K562 (cell line): ENCODE data around the gene COL4A1. TPM values are rescaled to one million over a fixed set of nuclear protein-coding genes. Genes with fewer than 3 reads are reported as not detected.

Experiments
- ATAC-seq: fragments of 200-7000 bp; cut with Tn5 transposase; 3 replicates; pipeline ENCODE4 v1.9.1; 2020; ENCODE audit warnings: moderate library complexity
- BruUV-seq: library from RNA; stranded (reverse); fragments of 400-500 nt; replicated peaks from 2 replicates; lab custom pipeline; 2021; lab: Mats Ljungman, UMichigan
- CTCF ChIA-PET: fragments of 300-600 bp; formaldehyde crosslinking; extraction: SDS; loops from one replicate; lab custom pipeline; 2021; ENCODE audit warnings: low intra/inter-chr PET ratio; lab: Yijun Ruan, JAX
- POLR2A ChIA-PET: fragments of 300-600, 350-650 bp; sonication (Branson Sonifier 250); formaldehyde crosslinking; extraction: SDS; loops from one replicate; lab custom pipeline; 2021; ENCODE audit warnings: antibody characterized with exemption, inconsistent platforms; lab: Yijun Ruan, JAX
- DNase-seq, 4 experiments: peaks; one replicate each; pipeline versions ENCODE4 v3.0.0 to v3.0.0-alpha.2; 2011 to 2018; ENCODE audit warnings: low spot score in 3 of 4, mixed read lengths in 3 of 4; ENCODE audit errors: extremely low read depth in 1 of 4
- FAIRE-seq: peaks from 2 replicates; lab custom pipeline; 2011; peaks lifted over from hg19 to GRCh38; lab: Jason Lieb, UNC
- H2AFZ ChIP-seq: 2 replicates; pipeline ENCODE4 v1.6.0; 2011; ENCODE audit warnings: low read depth, low read length, control low read depth, inconsistent platforms
- H3K27ac ChIP-seq: fragments of 200-600 bp; 3 replicates; pipeline ENCODE4 v1.8.0; 2011; ENCODE audit warnings: low read depth, mild to moderate bottlenecking, control low read depth, inconsistent platforms, low read length, moderate library complexity, mixed read lengths; ENCODE audit errors: extremely low read depth
- H3K27me3 ChIP-seq, 2 experiments: fragments of 300-600 bp in 1 of 2; 2 replicates in 1 of 2; 3 replicates in 1 of 2; pipeline versions ENCODE4 v1.6.0 to v1.8.0; 2011; ENCODE audit warnings: inconsistent platforms in 2 of 2, low read length in 2 of 2, mild to moderate bottlenecking in 1 of 2, mixed read lengths in 1 of 2, moderate library complexity in 1 of 2; ENCODE audit not compliant: control insufficient read depth in 2 of 2, insufficient read depth in 2 of 2
- H3K36me3 ChIP-seq: fragments of 300-600 bp; 3 replicates; pipeline ENCODE4 v1.8.0; 2011; ENCODE audit warnings: mild to moderate bottlenecking, low read length, inconsistent platforms; ENCODE audit not compliant: control insufficient read depth, insufficient read depth
- H3K4me1 ChIP-seq, 2 experiments: fragments of 200-600 bp in 1 of 2; replicated peaks in 1 of 2; 2 replicates in 1 of 2; 3 replicates in 1 of 2; pipeline versions ENCODE4 v1.5.1 to v1.8.0; 2011; ENCODE audit warnings: inconsistent platforms in 2 of 2, low read length in 2 of 2, mild to moderate bottlenecking in 1 of 2, mixed read lengths in 1 of 2, moderate library complexity in 1 of 2; ENCODE audit not compliant: control insufficient read depth in 2 of 2, insufficient read depth in 2 of 2
- H3K4me2 ChIP-seq: 2 replicates; pipeline ENCODE4 v1.6.1; 2011; ENCODE audit warnings: low read length, control low read depth, inconsistent platforms, mixed read lengths; ENCODE audit not compliant: insufficient read depth
- H3K4me3 ChIP-seq: fragments of 200-600 bp; sonication (generic), shearing (Covaris generic); 2 replicates; pipeline ENCODE4 v1.5.1; 2016; ENCODE audit warnings: control low read depth, inconsistent platforms
- H3K79me2 ChIP-seq: fragments of 200-600 bp; 3 replicates; pipeline ENCODE4 v1.8.0; 2011; ENCODE audit warnings: low read length, inconsistent platforms; ENCODE audit not compliant: control insufficient read depth, insufficient read depth
- H3K9ac ChIP-seq, 2 experiments: 2 replicates each; pipeline versions ENCODE4 v1.6.0 to v1.6.1; 2011; ENCODE audit warnings: low read depth in 2 of 2, low read length in 2 of 2, control low read depth in 1 of 2, inconsistent platforms in 1 of 2, mild to moderate bottlenecking in 1 of 2, mixed read lengths in 1 of 2; ENCODE audit not compliant: insufficient read depth in 1 of 2
- H3K9me1 ChIP-seq: one replicate; pipeline ENCODE4 v1.6.0; 2011; ENCODE audit warnings: inconsistent platforms, mild to moderate bottlenecking, low read length, moderate library complexity; ENCODE audit not compliant: control insufficient read depth, insufficient read depth
- H3K9me3 ChIP-seq: replicated peaks from 2 replicates; pipeline ENCODE4 v1.5.1; 2011; ENCODE audit warnings: low read depth, low read length, inconsistent platforms; ENCODE audit not compliant: control insufficient read depth, insufficient read depth
- H4K20me1 ChIP-seq: replicated peaks from 2 replicates; pipeline ENCODE4 v1.6.1; 2011; ENCODE audit warnings: low read length, inconsistent platforms, mixed read lengths; ENCODE audit not compliant: control insufficient read depth, insufficient read depth
- CREB3L1 ChIP-seq: fragments of 450-650 bp; IDR thresholded peaks from 2 replicates; pipeline ENCODE4 v1.6.1; 2014; ENCODE audit warnings: low read depth, mild to moderate bottlenecking, moderate library complexity, borderline replicate concordance
- DPF2 ChIP-seq: fragments of 450-650 bp; IDR thresholded peaks from 2 replicates; pipeline ENCODE4 v1.6.1; 2016
- ESRRB ChIP-seq: fragments of 250-450 bp; sonication (Bioruptor Pico); IDR thresholded peaks from 2 replicates; pipeline ENCODE4 v1.5.0; 2020; ENCODE audit warnings: mild to moderate bottlenecking, moderate library complexity, borderline replicate concordance
- FOXJ2 ChIP-seq: fragments of 200-800 bp; sonication (Bioruptor generic); IDR thresholded peaks from 2 replicates; pipeline ENCODE4 v1.6.1; 2016; ENCODE audit warnings: missing genetic modification characterization, missing compliant biosample characterization
- ILK ChIP-seq: fragments of 450-650 bp; IDR thresholded peaks from 2 replicates; pipeline ENCODE4 v1.6.1; 2016; ENCODE audit warnings: missing genetic modification characterization, low read depth, mild to moderate bottlenecking, missing compliant biosample characterization, moderate library complexity, borderline replicate concordance
- MITF ChIP-seq: IDR thresholded peaks from 2 replicates; pipeline ENCODE4 v1.6.1; 2014; ENCODE audit warnings: antibody characterized with exemption
- MYBL2 ChIP-seq, 2 experiments: fragments of 450-650 bp in 1 of 2; sonication (generic) in 1 of 2; formaldehyde crosslinking in 1 of 2; IDR thresholded peaks; 2 replicates each; pipeline versions ENCODE4 v1.6.1 to v1.8.1; 2017 to 2022; ENCODE audit warnings: borderline replicate concordance in 1 of 2, inconsistent platforms in 1 of 2, low read depth in 1 of 2, mild to moderate bottlenecking in 1 of 2, missing genetic modification reagents in 1 of 2, moderate library complexity in 1 of 2
- RERE ChIP-seq: sonication (generic); formaldehyde crosslinking; IDR thresholded peaks from 2 replicates; pipeline ENCODE4 v1.8.0; 2023; ENCODE audit warnings: missing genetic modification reagents, mild to moderate bottlenecking, borderline replicate concordance
- SNAPC5 ChIP-seq: fragments of 250-450 bp; sonication (Bioruptor Pico); IDR thresholded peaks from 2 replicates; pipeline ENCODE4 v1.8.0; 2021; ENCODE audit warnings: moderate library complexity, mild to moderate bottlenecking, inconsistent platforms
- ZNF41 ChIP-seq: fragments of 250-450 bp; sonication (Bioruptor Pico); conservative IDR thresholded peaks from 2 replicates; pipeline ENCODE4 v1.4.0; 2020; ENCODE audit warnings: mild to moderate bottlenecking
- ZNF551 ChIP-seq: fragments of 250-450 bp; sonication (Bioruptor Pico); IDR thresholded peaks from 2 replicates; pipeline ENCODE4 v1.5.0; 2021; ENCODE audit warnings: mild to moderate bottlenecking, moderate library complexity
- ZNF644 ChIP-seq: fragments of 200-800 bp; sonication (Bioruptor generic); IDR thresholded peaks from 2 replicates; pipeline ENCODE4 v1.6.1; 2016; ENCODE audit warnings: low read depth, missing genetic modification characterization, missing compliant biosample characterization
- ZSCAN29 ChIP-seq: fragments of 450-650 bp; IDR thresholded peaks from 2 replicates; pipeline ENCODE4 v1.6.1; 2017
- WGBS: fragments of 100-300 bp; shearing (Covaris generic); methylation state at CpG from one replicate; pipeline ENCODE4 v1.1.6; 2016; ENCODE audit warnings: low coverage, mixed read lengths; ENCODE audit not compliant: insufficient coverage; ENCODE audit errors: missing lambda C conversion rate; 5-methylcytosine and 5-hydroxymethylcytosine counted together
- in situ Hi-C: fragments of 300-500 bp; cut with MboI; formaldehyde crosslinking; loops from 4 replicates; pipeline ENCODE4 v1.15.0; 2018; ENCODE audit warnings: inconsistent platforms, mixed read lengths
- intact Hi-C: fragments of 100-400 bp; cut with micrococcal nuclease; formaldehyde crosslinking; loops from 2 replicates; pipeline ENCODE4 v1.14.2; 2022
- polyA plus RNA-seq, 8 experiments: library from polyadenylated mRNA; depleted of rRNA in 4 of 8; stranded (reverse) in 5 of 8; unstranded in 3 of 8; fragments of >200 nt; fragmentation: Nextera tagmentation in 2 of 8; fragmentation: Illumina TruSeq in 1 of 8; extraction: Ambion mirVana in 2 of 8; extraction: Trizol in 1 of 8; gene quantifications; 2 replicates each; pipeline versions ENCODE4 v1.2.1 to v1.2.3, GENCODE V29; 2011 to 2014; ENCODE audit warnings: inconsistent platforms in 1 of 8, missing spikeins in 1 of 8
- total RNA-seq, 7 experiments: library from RNA; depleted of rRNA in 6 of 7; stranded (reverse); fragments of >200 nt in 6 of 7; fragmentation: Illumina TruSeq in 2 of 7; extraction: Trizol in 2 of 7; gene quantifications; 2 replicates each; pipeline versions ENCODE4 v1.2.1 to v1.2.3, GENCODE V29; 2011 to 2021; ENCODE audit warnings: low replicate concordance in 1 of 7

The COL4A1 gene
- total and polyA plus RNA-seq, 9 of the 15 experiments (the other 6 are each of a cell fraction or from before 2014, with no cell fraction given) = 0.35 TPM; not detected in 8

GRCh38 chr13:110161112-110161882, 145.7 kb downstream of the COL4A1 start:
- no TSS peak for BruUV-seq
- no peaks in the 10 kb centered on the region for H3K79me2 ChIP-seq
- DNase-seq (no peak), ATAC-seq (no peak), FAIRE-seq (no peak)
- H4K20me1 ChIP-seq = no peaks in the 10 kb centered on the region
- H3K36me3 ChIP-seq = no peaks in the 10 kb centered on the region
- no peak overlapping the region for H3K4me3 ChIP-seq
- H3K4me1 ChIP-seq = no peaks in the 10 kb centered on the region
- WGBS = under 1% methylated on average over 10 of the region's 10 CpGs
- ChIA-PET POLR2A (no interaction called here), CTCF (no interaction called here)
- no peak overlapping the region for H3K4me2 ChIP-seq
- H3K9ac ChIP-seq = no peak overlapping the region
- intact Hi-C loops (no loop called here), in situ Hi-C loops (no loop called here)
- H3K9me1 ChIP-seq = no peaks in the 10 kb centered on the region
- no peak overlapping the region for H3K27ac ChIP-seq
- H2AFZ ChIP-seq = no peak overlapping the region
- peaks cover 0 to 4% of the 10 kb centered on the region in 2 experiments; a peak in 2 of 5 replicates for H3K27me3 ChIP-seq
- H3K9me3 ChIP-seq = no peaks in the 10 kb centered on the region
- TF ChIP-seq SNAPC5 (CRISPR knock-in tag) (no peak), MYBL2 (IDR thresholded peaks at IDR 0.05; ENCODE audit: low read depth) (no peak), MYBL2 (CRISPR knock-in tag; IDR thresholded peaks at IDR 0.05; ENCODE audit: borderline replicate concordance) (no peak), ZNF551 (CRISPR knock-in tag) (no peak), MITF (no peak), ZNF41 (no peak), RERE (CRISPR knock-in tag) (no peak), CREB3L1 (no peak), ILK (tag) (no peak), ZNF644 (tag) (no peak), ZSCAN29 (no peak), FOXJ2 (tag) (no peak), DPF2 (no peak), ESRRB (CRISPR knock-in tag) (no peak)
